Lower leg skin (tissue), 3 donors: Measurements from ENCODE around the gene SWAP70.

Experiments
- CTCF ChIP-seq, 3 donors: fragments of 450-650 bp; IDR thresholded peaks; one replicate each; pipeline ENCODE4 v1.5.1; 2016; ENCODE audit warnings: antibody characterized with exemption in 3 of 3, mild to moderate bottlenecking in 3 of 3, moderate library complexity in 2 of 3
- POLR2A ChIP-seq, 2 donors: fragments of 450-650 bp; IDR thresholded peaks; one replicate each; pipeline ENCODE4 v1.6.1; 2016 to 2017; ENCODE audit warnings: antibody characterized with exemption in 2 of 2, mild to moderate bottlenecking in 1 of 2, moderate library complexity in 1 of 2

- TF ChIP-seq POLR2A (IDR thresholded peaks at IDR 0.05), result no peak
- no peak for TF ChIP-seq CTCF (IDR thresholded peaks at IDR 0.05)
Measured at GRCh38 chr11:9717719-9718118, 53.8 kb downstream of the SWAP70 start.
